K562 (cell line): ENCODE data around the gene ANO10. TPM values are rescaled to one million over a fixed set of nuclear protein-coding genes. Genes with fewer than 3 reads are reported as not detected.

Experiments
- ARNT ChIP-seq, 2 experiments: fragments of 450-650 bp; IDR thresholded peaks; 2 replicates each; pipeline ENCODE4 v1.6.1; 2016; ENCODE audit warnings: mild to moderate bottlenecking in 1 of 2
- ATF7 ChIP-seq: fragments of 450-650 bp; IDR thresholded peaks from 2 replicates; pipeline ENCODE4 v1.7.1; 2014; ENCODE audit warnings: mild to moderate bottlenecking, moderate library complexity
- CBFA2T3 ChIP-seq: fragments of 450-650 bp; IDR thresholded peaks from 2 replicates; pipeline ENCODE4 v1.6.1; 2017
- ELK3 ChIP-seq: fragments of 450-650 bp; formaldehyde crosslinking; IDR thresholded peaks from 2 replicates; pipeline ENCODE4 v1.4.0; 2020; ENCODE audit warnings: mild to moderate bottlenecking
- NR3C1 ChIP-seq: sonication (generic); formaldehyde crosslinking; IDR thresholded peaks from 2 replicates; pipeline ENCODE4 v1.8.1; 2022; ENCODE audit warnings: missing genetic modification reagents
- PHB2 ChIP-seq: fragments of 450-650 bp; IDR thresholded peaks from 2 replicates; pipeline ENCODE4 v1.6.1; 2017; ENCODE audit warnings: low read depth
- POLR3G ChIP-seq: IDR thresholded peaks from 2 replicates; pipeline ENCODE4 v1.6.1; 2011; ENCODE audit not compliant: insufficient read length, insufficient replicate concordance; ENCODE audit errors: extremely low read depth
- RNF2 ChIP-seq: sonication (generic); IDR thresholded peaks from 2 replicates; pipeline ENCODE4 v1.6.1; 2016
- SUPT5H ChIP-seq: fragments of 450-650 bp; IDR thresholded peaks from 2 replicates; pipeline ENCODE4 v1.6.1; 2016
- XRCC5 ChIP-seq: fragments of 200-400 bp; formaldehyde crosslinking; IDR thresholded peaks from 2 replicates; pipeline ENCODE4 v1.6.1; 2017; ENCODE audit warnings: low read depth, mild to moderate bottlenecking, low read length
- ZBTB1 ChIP-seq: sonication (generic); formaldehyde crosslinking; IDR thresholded peaks from 2 replicates; pipeline ENCODE4 v1.8.1; 2023; ENCODE audit warnings: missing genetic modification reagents, low read depth, mild to moderate bottlenecking, borderline replicate concordance
- ZNF143 ChIP-seq: sonication (generic); formaldehyde crosslinking; IDR thresholded peaks from 2 replicates; pipeline ENCODE4 v1.9.0; 2022; ENCODE audit warnings: mild to moderate bottlenecking, missing genetic modification reagents
- ZNF76 ChIP-seq: fragments of 250-450 bp; sonication (Bioruptor Pico); IDR thresholded peaks from 2 replicates; pipeline ENCODE4 v1.4.0; 2020; ENCODE audit warnings: mild to moderate bottlenecking, moderate library complexity, borderline replicate concordance
- polyA plus RNA-seq, 8 experiments: library from polyadenylated mRNA; depleted of rRNA in 4 of 8; stranded (reverse) in 5 of 8; unstranded in 3 of 8; fragments of >200 nt; fragmentation: Nextera tagmentation in 2 of 8; fragmentation: Illumina TruSeq in 1 of 8; extraction: Ambion mirVana in 2 of 8; extraction: Trizol in 1 of 8; gene quantifications; 2 replicates each; pipeline versions ENCODE4 v1.2.1 to v1.2.3, GENCODE V29; 2011 to 2014; ENCODE audit warnings: inconsistent platforms in 1 of 8, missing spikeins in 1 of 8
- total RNA-seq, 7 experiments: library from RNA; depleted of rRNA in 6 of 7; stranded (reverse); fragments of >200 nt in 6 of 7; fragmentation: Illumina TruSeq in 2 of 7; extraction: Trizol in 2 of 7; gene quantifications; 2 replicates each; pipeline versions ENCODE4 v1.2.1 to v1.2.3, GENCODE V29; 2011 to 2021; ENCODE audit warnings: low replicate concordance in 1 of 7
- TF ChIP-seq, protein P1 (sequence below): fragments of 250-450 bp; sonication (Bioruptor Pico); IDR thresholded peaks from 2 replicates; pipeline ENCODE4 v1.8.0; 2021; ENCODE audit warnings: moderate library complexity, mild to moderate bottlenecking, inconsistent platforms
- TF ChIP-seq, protein P2 (sequence below): fragments of 250-450 bp; sonication (Bioruptor Pico); IDR thresholded peaks from 2 replicates; pipeline ENCODE4 v1.5.0; 2020; ENCODE audit warnings: mild to moderate bottlenecking
- TF ChIP-seq, protein P3 (sequence below), 2 experiments: fragments of 250-450 bp in 1 of 2; fragments of 450-650 bp in 1 of 2; sonication (Bioruptor Pico) in 1 of 2; IDR thresholded peaks; 2 replicates each; pipeline versions ENCODE4 v1.6.1 to v1.8.0; 2016 to 2021; ENCODE audit warnings: mild to moderate bottlenecking in 2 of 2, moderate library complexity in 2 of 2, missing compliant biosample characterization in 1 of 2, missing genetic modification characterization in 1 of 2

ANO10 gene
- total and polyA plus RNA-seq, 9 of the 15 experiments (the other 6 are each of a cell fraction or from before 2014, with no cell fraction given) = 6.4 to 46.0 (median 32.3) TPM

DNA sequence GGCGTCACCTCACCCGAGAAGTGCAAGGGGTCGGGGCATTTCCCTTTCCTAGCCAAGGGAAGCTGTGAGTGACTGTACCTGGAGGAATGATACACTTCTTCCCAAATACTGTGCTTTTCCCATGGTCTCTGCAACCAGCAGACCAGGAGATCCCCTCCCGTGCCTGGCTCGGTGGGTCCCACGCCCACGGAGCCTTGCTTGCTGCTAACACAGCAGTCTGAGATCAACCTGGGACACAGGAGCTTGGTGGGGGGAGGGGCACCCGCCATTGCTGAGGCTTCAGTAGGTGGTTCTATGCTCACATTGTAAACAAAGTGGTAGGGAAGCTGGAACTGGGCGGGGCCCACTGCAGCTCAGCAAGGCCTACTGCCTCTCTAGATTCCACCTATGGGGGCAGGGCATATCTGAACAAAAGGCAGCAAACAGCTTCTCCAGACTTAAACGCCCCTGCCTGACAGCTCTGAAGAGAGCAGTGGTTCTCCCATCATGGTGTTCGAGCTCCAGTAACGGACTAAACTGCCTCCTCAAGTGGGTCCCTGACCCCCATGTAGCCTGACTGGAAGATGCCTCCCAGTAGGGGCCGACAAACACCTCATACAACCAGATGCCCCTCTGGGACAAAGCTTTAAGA is 37.6 kb upstream of the ANO10 start (continued):
- TF ChIP-seq ARNT (IDR thresholded peaks at IDR 0.05) (0 out of 4 replicates have a peak, but pooled peaks of 1 of the 2 experiments have one; percentile 20), POLR3G (no peak), PHB2 (no peak), SUPT5H (no peak), ATF7 (peak; percentile 66; the same call in 1 of the 2 replicates), ZNF76 (CRISPR knock-in tag) (no peak), CBFA2T3 (peak; percentile 19; the same call in 1 of the 2 replicates), ZNF143 (no peak), XRCC5 (no peak), ZBTB1 (CRISPR knock-in tag) (no peak), NR3C1 (no peak), ELK3 (no peak), RNF2 (peak; percentile 63; the same call in 1 of the 2 replicates)
- TF ChIP-seq, protein P1, sequence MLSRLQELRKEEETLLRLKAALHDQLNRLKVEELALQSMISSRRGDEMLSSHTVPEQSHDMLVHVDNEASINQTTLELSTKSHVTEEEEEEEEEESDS (CRISPR knock-in tag) = no peak
- TF ChIP-seq, protein P2, sequence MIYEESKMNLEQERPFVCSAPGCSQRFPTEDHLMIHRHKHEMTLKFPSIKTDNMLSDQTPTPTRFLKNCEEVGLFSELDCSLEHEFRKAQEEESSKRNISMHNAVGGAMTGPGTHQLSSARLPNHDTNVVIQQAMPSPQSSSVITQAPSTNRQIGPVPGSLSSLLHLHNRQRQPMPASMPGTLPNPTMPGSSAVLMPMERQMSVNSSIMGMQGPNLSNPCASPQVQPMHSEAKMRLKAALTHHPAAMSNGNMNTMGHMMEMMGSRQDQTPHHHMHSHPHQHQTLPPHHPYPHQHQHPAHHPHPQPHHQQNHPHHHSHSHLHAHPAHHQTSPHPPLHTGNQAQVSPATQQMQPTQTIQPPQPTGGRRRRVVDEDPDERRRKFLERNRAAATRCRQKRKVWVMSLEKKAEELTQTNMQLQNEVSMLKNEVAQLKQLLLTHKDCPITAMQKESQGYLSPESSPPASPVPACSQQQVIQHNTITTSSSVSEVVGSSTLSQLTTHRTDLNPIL (CRISPR knock-in tag) = no peak
- TF ChIP-seq, protein P3, sequence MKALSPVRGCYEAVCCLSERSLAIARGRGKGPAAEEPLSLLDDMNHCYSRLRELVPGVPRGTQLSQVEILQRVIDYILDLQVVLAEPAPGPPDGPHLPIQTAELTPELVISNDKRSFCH (CRISPR knock-in tag; IDR thresholded peaks at IDR 0.05) = no peak
- TF ChIP-seq, protein P3 (tag; IDR thresholded peaks at IDR 0.05) = no peak
